ENCODE measurements around the gene BBS12. TPM values are rescaled to one million over a fixed set of nuclear protein-coding genes. Genes with fewer than 3 reads are reported as not detected.
A peak's percentile ranks its signal among the peaks of the same experiment; 100 is the strongest.

The BBS12 gene
- total and polyA plus RNA-seq, 2 experiments from 2014 or later, result 3.0 to 4.7 TPM

GRCh38 chr4:122716825-122717448, 15.6 kb upstream of the BBS12 start:
- Histone ChIP-seq H3K36me3 (replicated peaks; ENCODE audit: insufficient read depth, low read depth) (no peaks in the 10 kb centered on the region), H2AFZ (no peak overlapping the region), H3K4me2 (no peak overlapping the region), H3K4me3 (no peak overlapping the region), H3K79me2 (no peaks in the 10 kb centered on the region), H3K4me1 (ENCODE audit: insufficient read depth) (no peaks in the 10 kb centered on the region), H3K9me2 (replicated peaks; ENCODE audit: insufficient read depth) (no peaks in the 10 kb centered on the region), H4K20me1 (ENCODE audit: insufficient read depth, poor library complexity, severe bottlenecking) (no peaks in the 10 kb centered on the region), H3K9me3 (ENCODE audit: low read depth) (no peaks in the 10 kb centered on the region), H3K27me3 (no peaks in the 10 kb centered on the region), H3K27ac (no peak overlapping the region)
- TF ChIP-seq EZH2phosphoT487 (IDR thresholded peaks at IDR 0.05; ENCODE audit: low read depth, severe bottlenecking, unreplicated experiment) (no peak), EZH2 (IDR thresholded peaks at IDR 0.05; ENCODE audit: borderline replicate concordance) (no peak)
- TF ChIP-seq, protein P1, sequence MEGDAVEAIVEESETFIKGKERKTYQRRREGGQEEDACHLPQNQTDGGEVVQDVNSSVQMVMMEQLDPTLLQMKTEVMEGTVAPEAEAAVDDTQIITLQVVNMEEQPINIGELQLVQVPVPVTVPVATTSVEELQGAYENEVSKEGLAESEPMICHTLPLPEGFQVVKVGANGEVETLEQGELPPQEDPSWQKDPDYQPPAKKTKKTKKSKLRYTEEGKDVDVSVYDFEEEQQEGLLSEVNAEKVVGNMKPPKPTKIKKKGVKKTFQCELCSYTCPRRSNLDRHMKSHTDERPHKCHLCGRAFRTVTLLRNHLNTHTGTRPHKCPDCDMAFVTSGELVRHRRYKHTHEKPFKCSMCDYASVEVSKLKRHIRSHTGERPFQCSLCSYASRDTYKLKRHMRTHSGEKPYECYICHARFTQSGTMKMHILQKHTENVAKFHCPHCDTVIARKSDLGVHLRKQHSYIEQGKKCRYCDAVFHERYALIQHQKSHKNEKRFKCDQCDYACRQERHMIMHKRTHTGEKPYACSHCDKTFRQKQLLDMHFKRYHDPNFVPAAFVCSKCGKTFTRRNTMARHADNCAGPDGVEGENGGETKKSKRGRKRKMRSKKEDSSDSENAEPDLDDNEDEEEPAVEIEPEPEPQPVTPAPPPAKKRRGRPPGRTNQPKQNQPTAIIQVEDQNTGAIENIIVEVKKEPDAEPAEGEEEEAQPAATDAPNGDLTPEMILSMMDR (IDR thresholded peaks at IDR 0.05; ENCODE audit: poor library complexity), result peak; percentile 79
- WGBS (ENCODE audit: low lambda C conversion rate, missing lambda C conversion rate), result 32% methylated on average over 4 of the region's 4 CpGs
- peak; percentile 75 for DNase-seq (ENCODE audit: low spot score)

- Histone ChIP-seq H3K27me3 (no peaks in the 10 kb centered on the region), H3K9me3 (ENCODE audit: low read depth) (no peaks in the 10 kb centered on the region), H2AFZ (no peak overlapping the region), H3K4me3 (no peak overlapping the region), H3K27ac (no peak overlapping the region), H3K36me3 (replicated peaks; ENCODE audit: insufficient read depth, low read depth) (no peaks in the 10 kb centered on the region), H3K4me1 (ENCODE audit: insufficient read depth) (no peaks in the 10 kb centered on the region), H3K9me2 (replicated peaks; ENCODE audit: insufficient read depth) (no peaks in the 10 kb centered on the region), H3K79me2 (no peaks in the 10 kb centered on the region), H3K4me2 (no peak overlapping the region), H4K20me1 (ENCODE audit: insufficient read depth, poor library complexity, severe bottlenecking) (no peaks in the 10 kb centered on the region)
- WGBS (ENCODE audit: low lambda C conversion rate, missing lambda C conversion rate), result 91% methylated on average over 2 of the region's 2 CpGs
- DNase-seq (ENCODE audit: low spot score), result no peak
- TF ChIP-seq EZH2 (IDR thresholded peaks at IDR 0.05; ENCODE audit: borderline replicate concordance) (no peak), EZH2phosphoT487 (IDR thresholded peaks at IDR 0.05; ENCODE audit: low read depth, severe bottlenecking, unreplicated experiment) (no peak)
- TF ChIP-seq, protein P1 (IDR thresholded peaks at IDR 0.05; ENCODE audit: poor library complexity), result no peak
Measured at GRCh38 chr4:122718281-122718680, 14.2 kb upstream of the BBS12 start.

GRCh38 chr4:122722256-122722655, 10.2 kb upstream of the BBS12 start:
- 95% methylated on average over 1 of the region's 1 CpG for WGBS (ENCODE audit: low lambda C conversion rate, missing lambda C conversion rate)
- H3K4me1 ChIP-seq (ENCODE audit: insufficient read depth), result no peaks in the 10 kb centered on the region
- no peak overlapping the region for H2AFZ ChIP-seq
- no peaks in the 10 kb centered on the region for H3K9me3 ChIP-seq (ENCODE audit: low read depth)
- H3K27ac ChIP-seq, result no peak overlapping the region
- no peaks in the 10 kb centered on the region for H3K79me2 ChIP-seq
- no peaks in the 10 kb centered on the region for H4K20me1 ChIP-seq (ENCODE audit: insufficient read depth, poor library complexity, severe bottlenecking)
- no peaks in the 10 kb centered on the region for H3K36me3 ChIP-seq (replicated peaks; ENCODE audit: insufficient read depth, low read depth)
- H3K9me2 ChIP-seq (replicated peaks; ENCODE audit: insufficient read depth), result no peaks in the 10 kb centered on the region
- TF ChIP-seq EZH2phosphoT487 (IDR thresholded peaks at IDR 0.05; ENCODE audit: low read depth, severe bottlenecking, unreplicated experiment), result no peak
- TF ChIP-seq EZH2 (IDR thresholded peaks at IDR 0.05; ENCODE audit: borderline replicate concordance), result no peak
- TF ChIP-seq, protein P1 (IDR thresholded peaks at IDR 0.05; ENCODE audit: poor library complexity), result no peak
- no peak overlapping the region for H3K4me2 ChIP-seq
- H3K4me3 ChIP-seq, result no peak overlapping the region
- H3K27me3 ChIP-seq, result no peaks in the 10 kb centered on the region
- DNase-seq (ENCODE audit: low spot score), result no peak
